ENCODE data around the gene EIF1. TPM values are rescaled to one million over a fixed set of nuclear protein-coding genes. Genes with fewer than 3 reads are reported as not detected.
A peak's percentile ranks its signal among the peaks of the same experiment; 100 is the strongest.

Gene EIF1
- total and polyA plus RNA-seq, 2 of the 8 experiments (the other 6 are each of a cell fraction or from before 2014, with no cell fraction given) = 175 to 539 TPM

GRCh38 chr17:41734139-41734948 lies 45.7 kb downstream of the EIF1 start, which contains the start of gene HAP1 (continued):
- TF ChIP-seq SUZ12 (IDR thresholded peaks at IDR 0.05; ENCODE audit: low read length) (peak; percentile 62), TBP (IDR thresholded peaks at IDR 0.05; ENCODE audit: low read depth, low read length) (peak; percentile 98), ASH2L (IDR thresholded peaks at IDR 0.05; ENCODE audit: low read length) (peak; percentile 37), ZNF274 (IDR thresholded peaks at IDR 0.05; ENCODE audit: borderline replicate concordance, extremely low read depth, low read length) (no peak), SIX5 (IDR thresholded peaks at IDR 0.05; ENCODE audit: low read depth, low read length) (no peak), POU5F1 (IDR thresholded peaks at IDR 0.05; ENCODE audit: low read depth, low read length) (no peak), RBBP5 (IDR thresholded peaks at IDR 0.05; ENCODE audit: borderline replicate concordance, low read depth, low read length) (no peak), CTCF (IDR thresholded peaks at IDR 0.05; ENCODE audit: control extremely low read depth in 1 of 3, insufficient read depth in 1 of 3, low read depth in 1 of 3, low read length in 3 of 3) (no peak), CREB1 (IDR thresholded peaks at IDR 0.05) (peak; percentile 36; the same call in 1 of the 2 replicates), EZH2 (IDR thresholded peaks at IDR 0.05; ENCODE audit: low read depth, low read length, severe bottlenecking) (peak; percentile 72), CEBPB (IDR thresholded peaks at IDR 0.05; ENCODE audit: low read depth, low read length) (no peak), CTBP2 (IDR thresholded peaks at IDR 0.05; ENCODE audit: borderline replicate concordance, insufficient read depth, insufficient read length, low read length) (peak; percentile 30), NANOG (IDR thresholded peaks at IDR 0.05; ENCODE audit: insufficient read depth, low read depth, low read length, poor library complexity, severe bottlenecking) (no peak), NRF1 (IDR thresholded peaks at IDR 0.05; ENCODE audit: low read depth, low read length) (peak; percentile 39; the same call in 1 of the 2 replicates), TAF7 (optimal IDR thresholded peaks at IDR 0.05; ENCODE audit: borderline replicate concordance, low read depth, low read length) (peak; percentile 98), MAFK (IDR thresholded peaks at IDR 0.05; ENCODE audit: low read depth, low read length) (no peak), ATF3 (IDR thresholded peaks at IDR 0.05; ENCODE audit: insufficient read depth, low read depth, low read length) (no peak), POLR2A (IDR thresholded peaks at IDR 0.05; ENCODE audit: control extremely low read depth in 1 of 2, low read depth in 2 of 2, low read length in 2 of 2) (peak in 1 of 2 experiments; percentile 98; a peak in 2 of 3 replicates), HDAC6 (IDR thresholded peaks at IDR 0.05; ENCODE audit: low read depth, low read length) (no peak), TEAD4 (IDR thresholded peaks at IDR 0.05; ENCODE audit: low read depth, low read length) (no peak), CHD2 (IDR thresholded peaks at IDR 0.05; ENCODE audit: low read length) (no peak)
